ENCODE results near the gene AOPEP.

The AOPEP gene

GRCh38 chr9:94794476-94795167, 68.1 kb downstream of the AOPEP start:
- DNase-seq (ENCODE audit: low read depth in 3 of 3), result no peak

- no peak for DNase-seq (ENCODE audit: low read depth in 3 of 3)
Measured at GRCh38 chr9:94796687-94797086, 70.2 kb downstream of the AOPEP start.

GRCh38 chr9:94798201-94798600, 71.7 kb downstream of the AOPEP start:
- no peak for DNase-seq (ENCODE audit: low read depth in 3 of 3)

- DNase-seq (ENCODE audit: low read depth in 3 of 3), result no peak
Measured at GRCh38 chr9:94798708-94799107, 72.2 kb downstream of the AOPEP start.

GRCh38 chr9:94799578-94800264, 73.2 kb downstream of the AOPEP start:
- DNase-seq (ENCODE audit: low read depth in 3 of 3), result no peak

GRCh38 chr9:94800424-94801117, 74.1 kb downstream of the AOPEP start:
- no peak for DNase-seq (ENCODE audit: low read depth in 3 of 3)

GRCh38 chr9:94801234-94801633, 74.7 kb downstream of the AOPEP start:
- no peak for DNase-seq (ENCODE audit: low read depth in 3 of 3)

GRCh38 chr9:94801681-94802080, 75.2 kb downstream of the AOPEP start:
- no peak for DNase-seq (ENCODE audit: low read depth in 3 of 3)

GRCh38 chr9:94802251-94802650, 75.8 kb downstream of the AOPEP start:
- DNase-seq (ENCODE audit: low read depth in 3 of 3), result no peak

- peak in 1 of 3 experiments; percentile 11 for DNase-seq (ENCODE audit: low read depth in 3 of 3)
Measured at GRCh38 chr9:94802793-94803192, 76.3 kb downstream of the AOPEP start.

GRCh38 chr9:94804316-94804715, 77.8 kb downstream of the AOPEP start:
- no peak for DNase-seq (ENCODE audit: low read depth in 3 of 3)

GRCh38 chr9:94805051-94805489, 78.6 kb downstream of the AOPEP start:
- DNase-seq (ENCODE audit: low read depth in 3 of 3), result no peak

GRCh38 chr9:94805585-94805984, 79.1 kb downstream of the AOPEP start:
- DNase-seq (ENCODE audit: low read depth in 3 of 3), result no peak

- no peak for DNase-seq (ENCODE audit: low read depth in 3 of 3)
Measured at GRCh38 chr9:94806307-94806893, 79.9 kb downstream of the AOPEP start.

- DNase-seq (ENCODE audit: low read depth in 3 of 3), result no peak
Measured at GRCh38 chr9:94807556-94807955, 81.1 kb downstream of the AOPEP start.

- no peak for DNase-seq (ENCODE audit: low read depth in 3 of 3)
Measured at GRCh38 chr9:94808926-94809700, 82.6 kb downstream of the AOPEP start.

- DNase-seq (ENCODE audit: low read depth in 3 of 3), result no peak
Measured at GRCh38 chr9:94809778-94810177, 83.3 kb downstream of the AOPEP start.

GRCh38 chr9:94811074-94811473, 84.6 kb downstream of the AOPEP start:
- no peak for DNase-seq (ENCODE audit: low read depth in 3 of 3)

- DNase-seq (ENCODE audit: low read depth in 3 of 3), result no peak
Measured at GRCh38 chr9:94812343-94812742, 85.8 kb downstream of the AOPEP start.

GRCh38 chr9:94813379-94813778, 86.9 kb downstream of the AOPEP start:
- DNase-seq (ENCODE audit: low read depth in 3 of 3), result no peak

GRCh38 chr9:94817291-94818177, 91.0 kb downstream of the AOPEP start:
- no peak for DNase-seq (ENCODE audit: low read depth in 3 of 3)

Data from stimulated activated CD4-positive, alpha-beta T cell treated with anti-CD3 and anti-CD28 coated beads, TNF-alpha, amount 100 ng/mL, for 24 hours (primary cell).